C4-2B (cell line): Measurements from ENCODE around the gene TAB3.

Experiments used
- ZFX ChIP-seq: fragments of 450-650 bp; IDR thresholded peaks from 2 replicates; pipeline ENCODE4 v1.6.1; 2017
- TF ChIP-seq, protein P1 (sequence below): fragments of 450-650 bp; conservative IDR thresholded peaks from 2 replicates; pipeline ENCODE4 v1.5.1; 2017; ENCODE audit warnings: mild to moderate bottlenecking

DNA sequence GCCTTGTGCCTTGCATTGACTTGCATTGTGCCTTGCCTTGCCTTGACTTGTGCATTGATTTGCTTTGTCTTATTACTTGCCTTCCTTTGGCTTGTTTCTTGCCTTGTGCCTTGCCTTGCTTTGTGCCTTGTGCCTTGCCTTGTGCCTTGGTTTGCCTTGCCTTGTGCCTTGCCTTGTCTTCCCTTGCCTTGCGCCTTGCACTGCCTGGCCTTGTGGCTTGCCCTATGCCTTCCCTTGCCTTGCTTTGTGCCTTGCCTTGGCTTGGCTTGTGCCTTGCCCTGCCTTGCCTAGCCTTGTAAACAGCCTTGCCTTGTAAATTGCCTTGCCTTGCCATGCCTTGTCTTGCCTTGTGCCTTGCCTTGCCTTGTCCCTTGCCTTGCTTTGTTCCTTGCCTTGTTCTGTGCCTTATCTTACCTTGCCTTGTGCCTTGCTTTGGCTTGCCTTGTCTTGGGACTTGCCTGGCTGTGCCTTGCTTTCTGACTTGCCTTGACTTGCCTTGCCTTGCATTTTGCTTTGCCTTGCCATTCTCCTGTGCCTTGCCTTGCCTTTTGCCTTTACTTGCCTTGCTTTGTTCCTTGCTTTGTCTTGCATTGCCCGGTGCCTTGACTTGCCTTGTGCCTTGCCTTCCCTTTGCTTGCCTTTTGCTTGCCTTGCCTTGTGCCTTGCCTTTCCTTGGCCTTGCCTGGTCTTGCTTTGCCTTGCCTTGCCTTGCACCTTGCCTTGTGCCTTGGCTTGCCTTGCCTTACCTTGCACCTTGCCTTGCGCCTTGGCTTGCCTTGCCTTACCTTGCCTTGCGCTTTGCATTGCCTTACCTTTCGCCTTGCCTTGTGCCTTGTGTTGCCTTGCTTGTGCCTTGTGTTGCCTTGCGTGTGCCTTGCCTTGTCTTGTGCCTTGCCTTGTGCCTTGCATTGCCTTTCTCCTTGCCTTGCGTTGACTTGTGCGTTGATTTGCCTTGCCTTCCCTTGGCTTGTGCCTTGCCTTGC is 97.5 kb downstream of the TAB3 start:
- TF ChIP-seq, protein P1, sequence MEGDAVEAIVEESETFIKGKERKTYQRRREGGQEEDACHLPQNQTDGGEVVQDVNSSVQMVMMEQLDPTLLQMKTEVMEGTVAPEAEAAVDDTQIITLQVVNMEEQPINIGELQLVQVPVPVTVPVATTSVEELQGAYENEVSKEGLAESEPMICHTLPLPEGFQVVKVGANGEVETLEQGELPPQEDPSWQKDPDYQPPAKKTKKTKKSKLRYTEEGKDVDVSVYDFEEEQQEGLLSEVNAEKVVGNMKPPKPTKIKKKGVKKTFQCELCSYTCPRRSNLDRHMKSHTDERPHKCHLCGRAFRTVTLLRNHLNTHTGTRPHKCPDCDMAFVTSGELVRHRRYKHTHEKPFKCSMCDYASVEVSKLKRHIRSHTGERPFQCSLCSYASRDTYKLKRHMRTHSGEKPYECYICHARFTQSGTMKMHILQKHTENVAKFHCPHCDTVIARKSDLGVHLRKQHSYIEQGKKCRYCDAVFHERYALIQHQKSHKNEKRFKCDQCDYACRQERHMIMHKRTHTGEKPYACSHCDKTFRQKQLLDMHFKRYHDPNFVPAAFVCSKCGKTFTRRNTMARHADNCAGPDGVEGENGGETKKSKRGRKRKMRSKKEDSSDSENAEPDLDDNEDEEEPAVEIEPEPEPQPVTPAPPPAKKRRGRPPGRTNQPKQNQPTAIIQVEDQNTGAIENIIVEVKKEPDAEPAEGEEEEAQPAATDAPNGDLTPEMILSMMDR = no peak
- no peak for TF ChIP-seq ZFX
